Motor neuron (in vitro differentiated cells): Measurements from ENCODE around the gene ZAR1L. TPM values are rescaled to one million over a fixed set of nuclear protein-coding genes. Genes with fewer than 3 reads are reported as not detected.
A peak's percentile ranks its signal among the peaks of the same experiment; 100 is the strongest.

Source experiments
- ATAC-seq, 8 experiments: fragments of 200-7000 bp; cut with Tn5 transposase; replicated peaks in 6 of 8; 2 replicates each; pipeline ENCODE4 v1.8.0; 2021; ENCODE audit warnings: mild to moderate bottlenecking in 8 of 8, moderate library complexity in 8 of 8
- H3K27ac ChIP-seq, 2 donors: fragments of 250-450 bp; sonication (Bioruptor Pico); 2 replicates each; pipeline ENCODE4 v1.9.0; 2021; ENCODE audit warnings: antibody characterized with exemption in 2 of 2, mild to moderate bottlenecking in 2 of 2, moderate library complexity in 1 of 2
- H3K4me1 ChIP-seq, 2 donors: fragments of 250-450 bp; sonication (Bioruptor Pico); replicated peaks in 1 of 2; 2 replicates each; pipeline ENCODE4 v1.6.1; 2021; ENCODE audit warnings: antibody characterized with exemption in 2 of 2, mild to moderate bottlenecking in 2 of 2, moderate library complexity in 1 of 2
- H3K4me3 ChIP-seq, 5 donors: fragments of 250-450 bp; sonication (Bioruptor Pico); 2 replicates each; pipeline ENCODE4 v1.9.0; 2021; ENCODE audit warnings: antibody characterized with exemption in 5 of 5, mild to moderate bottlenecking in 5 of 5, moderate library complexity in 4 of 5
- WGBS, 10 experiments: fragments of 450-650 bp; shearing (Covaris generic); methylation state at CpG; one replicate each; pipeline ENCODE4 v1.0.0; 2022; 5-methylcytosine and 5-hydroxymethylcytosine counted together
- in situ Hi-C, 9 experiments: fragments of 400-800 bp; cut with MboI; loops; one replicate each; pipeline ENCODE4 v1.15.0; 2021; ENCODE audit warnings: low sequenced_read_pairs in 9 of 9, low pct_unique_long_range_greater_than_20kb in 2 of 9; ENCODE audit not compliant: unreplicated experiment in 9 of 9
- total RNA-seq, 8 experiments: library from RNA; unstranded; fragments of 300-600 nt; gene quantifications; 2 replicates each; pipeline versions ENCODE4 v1.2.3 to v1.2.4, GENCODE V29; 2022

The ZAR1L gene
- total RNA-seq, 8 experiments from 2014 or later, result 0.23 to 0.52 TPM; not detected in 6

DNA sequence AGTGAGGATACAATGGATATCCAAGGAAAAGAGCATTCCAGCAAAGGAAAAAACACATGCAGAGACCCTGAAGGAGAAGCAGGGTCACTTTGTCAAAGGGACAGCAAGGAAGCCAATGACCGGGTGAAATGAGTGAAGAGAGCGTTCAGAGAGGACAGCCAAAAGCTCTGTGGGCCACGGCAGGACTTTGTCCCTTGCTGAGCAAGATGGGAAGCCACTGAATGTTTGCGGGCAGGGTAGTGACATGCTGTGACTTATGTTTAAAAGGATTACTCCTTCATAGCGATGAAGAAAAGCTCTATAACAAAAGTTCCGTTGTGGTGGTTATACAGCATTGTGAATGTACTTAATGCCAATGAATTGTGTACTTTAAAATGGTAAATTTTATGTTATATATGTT is 16.5 kb downstream of the ZAR1L start:
- 73 to 100% (median 98%) methylated on average over 1 to 6 of the region's 6 CpGs; no CpG with 5 or more reads in 1 of the 10 experiments for WGBS, 10 experiments
- Histone ChIP-seq H3K4me1 (no peaks in the 10 kb centered on the region), H3K4me3 (no peak overlapping the region), H3K27ac (no peak overlapping the region)
- in situ Hi-C loops, result no loop called here
- no peak for ATAC-seq

DNA sequence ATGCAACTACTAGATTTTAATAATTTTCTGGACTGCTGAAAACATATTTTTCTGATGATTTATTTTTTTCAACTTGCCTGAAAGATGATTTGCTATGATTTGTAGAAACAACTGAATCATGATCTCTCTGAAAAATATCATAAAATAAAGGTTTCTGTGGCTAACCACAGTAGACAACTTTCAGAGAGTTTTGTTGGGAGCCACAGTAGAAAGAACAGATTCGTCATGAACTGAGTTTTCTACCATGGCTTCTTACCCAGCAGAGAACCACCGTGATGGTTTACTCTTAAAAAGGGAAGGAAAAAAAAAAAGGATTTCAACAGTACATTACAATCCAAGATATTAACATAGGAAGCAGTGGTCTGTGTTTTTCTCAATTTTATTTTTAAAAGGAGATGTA is 18.0 kb downstream of the ZAR1L start:
- 11 to 100% (median 74%) methylated on average over 1 to 2 of the region's 2 CpGs; no CpG with 5 or more reads in 2 of the 10 experiments for WGBS, 10 experiments
- in situ Hi-C loops, result no loop called here
- Histone ChIP-seq H3K4me3 (no peak overlapping the region), H3K27ac (no peak overlapping the region), H3K4me1 (no peaks in the 10 kb centered on the region)
- no peak for ATAC-seq

DNA sequence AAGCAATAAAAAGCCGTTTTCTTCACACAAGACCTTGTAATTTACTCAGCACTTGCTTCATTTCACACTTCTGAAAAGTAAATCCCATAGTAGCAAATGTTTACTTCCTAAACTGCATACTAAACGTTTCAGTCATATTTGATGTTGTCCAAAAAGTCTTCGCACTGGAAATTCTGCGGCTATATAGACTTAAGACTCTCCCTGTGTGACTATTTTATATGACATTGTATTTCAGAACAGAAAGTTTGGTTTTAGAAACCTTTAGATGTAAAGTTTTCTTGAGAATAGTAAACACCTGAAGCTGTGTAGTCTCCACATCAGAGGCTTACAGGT is 29.6 kb downstream of the ZAR1L start:
- H3K27ac ChIP-seq, result no peak overlapping the region
- in situ Hi-C loops, result no loop called here
- ATAC-seq, result no peak
- H3K4me1 ChIP-seq, result no peaks in the 10 kb centered on the region
- WGBS, 10 experiments, result 67 to 100% (median 84%) methylated on average over 1 to 4 of the region's 4 CpGs
- no peak overlapping the region for H3K4me3 ChIP-seq

DNA sequence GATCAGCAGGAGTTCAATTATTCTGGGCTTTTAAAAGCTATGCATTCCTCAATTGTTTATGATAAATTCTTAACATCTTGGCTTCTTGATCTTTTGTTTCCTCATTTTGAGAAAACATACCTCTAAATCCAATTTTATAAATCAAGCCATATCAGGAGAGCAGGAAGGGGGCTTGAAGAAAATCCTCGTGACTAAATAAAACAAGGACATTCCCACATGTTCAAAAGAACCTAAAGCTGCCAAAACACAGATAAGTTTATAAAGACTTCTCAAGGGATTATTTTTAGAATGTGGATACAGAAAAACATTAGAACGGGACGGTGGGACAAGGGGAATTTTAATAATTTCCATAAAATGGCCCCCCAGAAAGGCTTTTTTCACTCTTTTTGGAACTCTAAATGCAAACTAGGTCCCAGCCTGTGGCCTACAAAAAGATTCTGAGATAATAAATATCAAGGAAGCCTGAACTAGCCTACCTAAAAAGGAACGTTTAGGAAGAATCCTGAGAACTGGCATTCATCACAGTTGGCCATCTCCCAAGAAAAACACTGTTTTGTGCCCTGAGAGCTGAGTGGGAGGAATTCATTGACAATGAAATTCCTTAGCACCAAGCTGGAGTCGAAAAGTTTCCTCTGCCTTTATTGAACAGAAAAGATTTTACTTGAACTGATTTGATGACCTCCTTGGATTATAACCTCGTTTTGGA is 30.1 kb downstream of the ZAR1L start:
- 43 to 64% (median 54%) methylated on average over 2 to 6 of the region's 6 CpGs; no CpG with 5 or more reads in 1 of the 10 experiments for WGBS, 10 experiments
- in situ Hi-C loops, result no loop called here
- peak in 2 of 8 experiments; percentile 17 to 86 for ATAC-seq
- no peak overlapping the region for H3K27ac ChIP-seq
- H3K4me1 ChIP-seq, result no peaks in the 10 kb centered on the region
- H3K4me3 ChIP-seq, result no peak overlapping the region

DNA sequence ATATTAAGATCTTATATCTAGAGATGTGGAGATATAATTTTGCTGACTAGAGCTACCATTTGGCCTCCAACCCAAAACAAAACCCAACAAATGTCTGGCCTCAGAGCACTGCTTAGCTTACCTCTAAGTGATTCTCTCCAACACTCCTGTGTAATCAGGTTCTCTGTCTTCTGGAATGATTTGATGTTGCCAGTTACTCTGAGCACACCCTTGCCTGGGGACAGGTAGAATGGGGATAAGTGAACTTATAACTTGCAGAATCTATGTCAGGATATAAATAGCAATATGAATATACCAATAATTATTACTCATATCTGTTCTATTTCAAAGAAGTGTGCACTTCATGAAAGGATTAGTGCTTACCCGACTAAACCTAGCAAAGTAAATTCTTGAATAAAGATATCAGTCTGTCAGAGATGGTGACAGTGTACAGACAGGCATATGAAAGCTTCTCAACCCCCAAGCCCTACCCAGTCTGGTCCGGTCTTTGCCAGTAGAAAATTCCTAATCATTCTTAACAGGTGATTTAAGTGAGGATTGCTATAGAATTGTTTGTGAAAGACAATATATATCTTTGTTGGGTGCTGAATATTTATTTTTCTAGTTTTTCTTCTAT is 33.0 kb downstream of the ZAR1L start:
- in situ Hi-C loops, result no loop called here
- Histone ChIP-seq H3K27ac (no peak overlapping the region), H3K4me3 (no peak overlapping the region), H3K4me1 (no peaks in the 10 kb centered on the region)
- ATAC-seq, result no peak
- WGBS, 10 experiments, result 50 to 100% (median 88%) methylated on average over 1 to 2 of the region's 2 CpGs; no CpG with 5 or more reads in 3 of the 10 experiments

DNA sequence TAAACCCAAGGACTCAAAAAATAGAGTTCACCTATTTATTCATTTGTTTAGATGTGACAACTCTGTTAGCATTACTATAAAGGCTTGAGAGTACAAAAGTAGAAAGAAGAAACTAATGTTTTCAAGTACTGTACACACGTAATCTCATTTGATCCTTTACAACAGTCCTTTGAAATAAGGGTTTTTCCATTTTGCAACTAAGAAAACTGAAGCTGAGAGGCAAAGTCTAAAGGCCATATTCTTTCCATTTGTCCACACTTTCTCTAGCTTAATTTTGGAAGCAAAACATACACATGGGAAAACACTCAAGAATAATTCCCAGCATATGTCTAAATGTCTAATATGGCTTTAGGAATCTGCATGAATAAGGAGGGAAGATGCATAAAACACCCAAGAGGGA is 34.1 kb downstream of the ZAR1L start:
- no peak overlapping the region for H3K27ac ChIP-seq
- in situ Hi-C loops, result no loop called here
- no peak overlapping the region for H3K4me3 ChIP-seq
- H3K4me1 ChIP-seq, result no peaks in the 10 kb centered on the region
- no peak for ATAC-seq
- WGBS, 10 experiments, result 56 to 100% (median 89%) methylated on average over 1 of the region's 1 CpG

DNA sequence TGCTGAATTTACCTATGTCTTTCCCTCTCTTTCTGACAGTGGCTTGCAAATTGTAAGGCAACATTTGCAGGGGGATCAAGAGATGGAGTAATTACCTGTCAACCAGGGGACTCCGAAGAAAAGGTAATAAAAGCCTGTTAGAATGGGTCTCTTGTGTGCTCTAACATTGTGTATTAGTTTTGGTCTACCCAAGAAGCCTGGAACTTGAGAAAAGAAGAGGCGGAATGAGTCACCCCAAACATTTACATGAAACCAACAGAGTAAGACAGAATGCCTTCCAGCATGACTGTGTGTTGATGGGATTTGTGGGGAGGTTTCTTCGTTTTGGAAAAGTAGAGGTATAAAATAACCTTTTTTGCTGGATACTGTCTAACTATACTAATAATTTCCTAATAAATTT is 36.7 kb downstream of the ZAR1L start:
- in situ Hi-C loops, result no loop called here
- 7 to 100% (median 79%) methylated on average over 1 to 3 of the region's 3 CpGs for WGBS, 10 experiments
- H3K27ac ChIP-seq, result no peak overlapping the region
- H3K4me1 ChIP-seq, result no peaks in the 10 kb centered on the region
- ATAC-seq, result peak in 2 of 8 experiments; percentile 74 to 89
- H3K4me3 ChIP-seq, result no peak overlapping the region

DNA sequence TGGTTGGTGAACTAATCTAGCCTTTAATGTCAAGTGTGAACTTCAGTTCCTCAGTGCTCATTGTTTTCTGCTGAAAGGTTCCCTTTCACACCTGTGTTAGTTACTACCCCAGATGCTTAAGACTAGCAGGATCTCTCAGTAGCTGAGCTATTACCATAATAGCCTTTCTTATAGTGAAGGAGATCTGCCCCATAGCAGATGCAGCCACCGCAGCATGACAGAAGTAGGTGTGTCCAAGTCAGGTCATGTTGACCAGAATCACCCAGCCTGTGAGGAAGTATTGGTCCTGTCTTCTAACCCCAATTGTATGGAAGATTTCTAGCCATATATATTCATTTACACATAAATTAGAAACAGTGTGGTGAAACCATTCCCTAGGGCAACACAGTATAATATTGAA is 37.3 kb downstream of the ZAR1L start:
- H3K4me3 ChIP-seq, result no peak overlapping the region
- H3K4me1 ChIP-seq, result no peaks in the 10 kb centered on the region
- no peak overlapping the region for H3K27ac ChIP-seq
- in situ Hi-C loops, result no loop called here
- WGBS, 10 experiments, result 0 to 100% (median 43%) methylated on average over 1 of the region's 1 CpG; no CpG with 5 or more reads in 4 of the 10 experiments
- peak in 2 of 8 experiments; percentile 59 to 60 for ATAC-seq

DNA sequence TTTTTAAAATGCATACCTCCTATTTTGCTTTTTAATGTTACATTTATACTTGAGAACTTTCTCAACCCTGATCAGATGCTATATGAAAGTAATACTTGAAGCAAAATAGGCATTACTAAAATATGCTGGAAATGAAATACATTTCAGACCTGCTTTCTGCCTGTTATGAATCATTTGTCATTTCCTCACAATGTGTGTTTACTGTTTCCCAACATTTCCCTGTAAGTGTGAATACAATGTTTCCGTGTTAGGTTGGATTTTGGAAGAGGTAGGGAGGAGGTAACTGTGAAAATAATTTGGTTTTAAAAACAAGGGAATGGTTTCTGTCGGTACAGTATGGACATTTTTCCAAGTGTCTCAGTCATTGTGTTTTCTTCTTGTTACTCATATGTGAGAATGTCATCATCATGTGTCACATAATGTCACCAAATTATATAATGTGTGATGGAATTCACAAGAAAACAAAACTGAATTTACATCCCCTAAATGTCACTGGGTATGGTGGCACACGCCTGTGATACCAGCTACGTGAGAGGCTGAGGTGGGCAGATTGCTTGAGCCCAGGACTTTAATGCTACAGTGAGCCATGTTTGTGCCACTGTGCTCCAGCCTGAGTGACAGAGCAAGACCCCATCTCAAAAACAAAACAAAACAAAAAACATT is 43.0 kb downstream of the ZAR1L start:
- WGBS, 10 experiments, result 42 to 100% (median 82%) methylated on average over 1 to 4 of the region's 4 CpGs
- ATAC-seq, result no peak
- Histone ChIP-seq H3K27ac (no peak overlapping the region), H3K4me3 (no peak overlapping the region), H3K4me1 (no peaks in the 10 kb centered on the region)
- in situ Hi-C loops, result no loop called here

DNA sequence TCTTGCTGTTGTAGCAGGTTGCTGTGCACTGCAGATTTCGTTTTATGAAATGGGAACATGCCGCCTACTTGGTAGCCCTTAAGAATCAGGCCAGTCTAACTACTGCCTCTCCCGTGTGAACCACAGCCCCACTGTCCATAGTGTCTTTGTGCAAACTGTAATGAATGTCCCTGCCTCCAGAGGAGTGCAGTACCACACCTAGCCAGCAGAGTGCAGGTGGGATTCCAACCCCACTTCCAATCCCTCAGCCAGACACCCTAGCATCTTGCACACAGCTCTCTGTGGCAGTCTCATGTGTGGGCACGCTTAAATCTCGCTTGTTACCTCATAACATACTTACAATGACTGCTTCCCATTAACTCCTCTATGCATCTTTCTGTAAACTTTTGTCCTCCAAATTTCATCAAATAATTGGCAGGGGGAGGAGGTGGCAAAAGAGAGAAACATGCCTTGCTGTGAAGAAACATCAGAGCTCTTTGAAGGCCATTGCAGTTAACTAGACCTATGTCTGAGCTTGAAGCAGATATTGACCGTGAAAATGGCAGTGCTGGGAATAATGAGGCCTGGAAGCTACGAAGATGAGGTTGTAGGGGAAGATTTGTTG is 47.2 kb downstream of the ZAR1L start:
- H3K27ac ChIP-seq, result no peak overlapping the region
- H3K4me3 ChIP-seq, result no peak overlapping the region
- in situ Hi-C loops, result no loop called here
- ATAC-seq, result no peak
- 60 to 94% (median 84%) methylated on average over 3 to 7 of the region's 7 CpGs for WGBS, 10 experiments
- H3K4me1 ChIP-seq, result no peaks in the 10 kb centered on the region

DNA sequence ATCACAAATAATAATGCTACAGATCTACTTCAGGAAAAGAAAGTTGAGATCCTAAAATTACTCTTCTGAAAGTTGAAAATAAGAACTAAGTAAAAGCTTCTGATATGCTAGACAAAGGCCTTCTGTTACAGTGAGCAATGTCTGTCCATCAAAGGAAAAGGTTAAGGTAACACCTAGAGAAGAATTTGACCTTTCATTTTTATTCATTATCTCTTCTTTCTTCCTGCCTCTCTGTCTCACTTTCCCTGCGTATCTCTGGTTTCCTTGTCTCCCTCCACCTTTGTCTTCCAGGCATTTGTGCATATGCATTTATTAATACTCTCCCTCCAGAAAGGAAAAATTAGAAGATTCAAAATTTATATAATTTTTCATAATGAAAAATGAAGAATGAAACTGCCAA is 49.0 kb downstream of the ZAR1L start:
- Histone ChIP-seq H3K4me3 (no peak overlapping the region), H3K4me1 (no peaks in the 10 kb centered on the region), H3K27ac (no peak overlapping the region)
- no peak for ATAC-seq
- WGBS, 10 experiments, result 78 to 100% (median 97%) methylated on average over 1 of the region's 1 CpG; no CpG with 5 or more reads in 4 of the 10 experiments
- in situ Hi-C loops, result no loop called here

DNA sequence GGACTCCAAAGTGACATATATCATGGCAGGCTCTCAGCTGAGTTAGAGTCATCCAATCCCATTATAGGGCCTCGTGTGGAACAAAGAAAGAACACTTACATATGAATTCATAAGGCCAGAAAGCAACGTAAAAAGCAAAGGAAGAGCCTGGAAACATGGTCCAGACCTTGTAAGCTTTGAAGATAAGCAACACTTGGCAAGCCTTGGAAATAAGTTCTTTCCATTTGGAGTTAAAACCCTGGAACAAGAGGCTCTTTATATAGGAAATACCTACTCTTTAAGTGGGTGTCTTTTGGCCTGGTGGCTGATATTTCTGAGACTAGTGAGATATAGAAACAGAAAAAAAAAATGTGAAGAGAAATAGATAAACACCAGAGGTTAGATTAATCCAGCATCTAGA is 49.4 kb downstream of the ZAR1L start:
- Histone ChIP-seq H3K27ac (no peak overlapping the region), H3K4me3 (no peak overlapping the region), H3K4me1 (no peaks in the 10 kb centered on the region)
- no peak for ATAC-seq
- WGBS, 10 experiments, result 40 to 100% (median 60%) methylated on average over 1 to 2 of the region's 2 CpGs; no CpG with 5 or more reads in 1 of the 10 experiments
- in situ Hi-C loops, result no loop called here

DNA sequence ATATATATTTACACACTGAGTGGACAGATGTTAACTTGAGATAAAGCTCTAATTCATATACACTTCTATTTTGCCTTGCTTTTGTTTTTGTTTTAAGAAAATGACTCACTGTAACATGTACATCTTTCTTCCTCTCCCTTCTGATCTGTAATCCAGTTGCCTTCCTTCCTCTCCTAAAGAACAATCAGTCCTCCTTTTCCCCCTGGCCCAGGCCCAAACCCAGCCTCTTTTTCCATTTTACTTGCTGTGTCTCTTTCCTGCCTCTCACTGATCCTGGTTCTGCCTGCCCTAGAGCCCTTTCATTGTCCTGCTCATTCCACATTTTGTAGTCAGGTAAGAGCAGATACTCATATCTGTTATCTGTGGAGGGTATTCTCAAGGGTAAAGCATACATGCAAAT is 50.8 kb downstream of the ZAR1L start:
- peak in 1 of 8 experiments; percentile 6 for ATAC-seq
- no peak overlapping the region for H3K4me3 ChIP-seq
- no peaks in the 10 kb centered on the region for H3K4me1 ChIP-seq
- in situ Hi-C loops, result no loop called here
- H3K27ac ChIP-seq, result no peak overlapping the region
